GM23338 (cell line): ENCODE results near the gene RNF20.
A peak's percentile ranks its signal among the peaks of the same experiment; 100 is the strongest.

Experiments
- CREB1 ChIP-seq: fragments of 250-450 bp; sonication (Bioruptor Pico); IDR thresholded peaks from 2 replicates; pipeline ENCODE4 v1.5.0; 2020; ENCODE audit warnings: low read depth, mild to moderate bottlenecking, moderate library complexity
- CTCF ChIP-seq, 2 experiments: fragments of 200-600 bp in 1 of 2; sonication (generic) in 1 of 2; conservative IDR thresholded peaks; 2 replicates each; pipeline versions ENCODE4 v1.5.1 to v1.6.1; 2016 to 2017; ENCODE audit warnings: antibody characterized with exemption in 2 of 2, low read depth in 2 of 2, mild to moderate bottlenecking in 2 of 2, moderate library complexity in 1 of 2
- ETS1 ChIP-seq: IDR thresholded peaks from 2 replicates; pipeline ENCODE4 v1.6.1; 2016; ENCODE audit warnings: antibody characterized with exemption
- EZH2 ChIP-seq: fragments of 200-600 bp; sonication (generic); IDR thresholded peaks from one replicate; pipeline ENCODE4 v1.8.0; 2017; ENCODE audit warnings: antibody characterized with exemption, mild to moderate bottlenecking, low read depth; ENCODE audit not compliant: unreplicated experiment
- EZH2phosphoT487 ChIP-seq: fragments of 200-600 bp; sonication (generic); IDR thresholded peaks from one replicate; pipeline ENCODE4 v1.8.1; 2018; ENCODE audit warnings: antibody characterized with exemption; ENCODE audit not compliant: unreplicated experiment
- JUNB ChIP-seq: IDR thresholded peaks from one replicate; pipeline ENCODE4 v1.6.1; 2016; ENCODE audit warnings: antibody characterized with exemption; ENCODE audit not compliant: unreplicated experiment
- POLR2AphosphoS5 ChIP-seq: IDR thresholded peaks from 2 replicates; pipeline ENCODE4 v1.6.1; 2016; ENCODE audit warnings: antibody characterized with exemption, low read depth
- REST ChIP-seq: IDR thresholded peaks from one replicate; pipeline ENCODE4 v1.6.1; 2018; ENCODE audit warnings: antibody characterized with exemption; ENCODE audit not compliant: unreplicated experiment
- STAT1 ChIP-seq: IDR thresholded peaks from one replicate; pipeline ENCODE4 v1.6.1; 2016; ENCODE audit warnings: antibody characterized with exemption; ENCODE audit not compliant: unreplicated experiment
- ZNF114 ChIP-seq: fragments of 250-450 bp; sonication (Bioruptor Pico); IDR thresholded peaks from 2 replicates; pipeline ENCODE4 v1.5.0; 2020; ENCODE audit warnings: mild to moderate bottlenecking, moderate library complexity

- peak; percentile 94 for TF ChIP-seq CTCF (conservative IDR thresholded peaks at IDR 0.05; ENCODE audit: low read depth in 2 of 2)
- TF ChIP-seq CREB1 (CRISPR knock-in tag) = no peak
- TF ChIP-seq POLR2AphosphoS5 = no peak
- no peak for TF ChIP-seq REST
- no peak for TF ChIP-seq EZH2phosphoT487
- TF ChIP-seq EZH2 = no peak
- TF ChIP-seq JUNB = no peak
- TF ChIP-seq STAT1 = no peak
- no peak for TF ChIP-seq ETS1
- TF ChIP-seq ZNF114 = no peak
Observed at GRCh38 chr9:101530076-101530711, 3.5 kb upstream of the RNF20 start.
